Ishikawa (cell line): ENCODE measurements around the gene TM4SF20.

ENCODE experiments used
- CEBPB ChIP-seq: IDR thresholded peaks from 2 replicates; pipeline ENCODE4 v1.6.1; 2012
- EGR1 ChIP-seq: IDR thresholded peaks from 2 replicates; pipeline ENCODE4 v1.6.1; 2012
- EP300 ChIP-seq: IDR thresholded peaks from 2 replicates; pipeline ENCODE4 v1.6.1; 2012; ENCODE audit warnings: borderline replicate concordance
- FOXM1 ChIP-seq: IDR thresholded peaks from 2 replicates; pipeline ENCODE4 v1.6.1; 2012; ENCODE audit warnings: low read depth, borderline replicate concordance
- MAX ChIP-seq: IDR thresholded peaks from 2 replicates; pipeline ENCODE4 v1.6.1; 2012
- NFIC ChIP-seq: IDR thresholded peaks from 2 replicates; pipeline ENCODE4 v1.6.1; 2012
- REST ChIP-seq: IDR thresholded peaks from 2 replicates; pipeline ENCODE4 v1.6.1; 2012; ENCODE audit warnings: low read depth, mild to moderate bottlenecking
- ZBTB7A ChIP-seq: IDR thresholded peaks from 2 replicates; pipeline ENCODE4 v1.6.1; 2012; ENCODE audit warnings: low read depth

GRCh38 chr2:227360351-227360750 lies 18.8 kb downstream of the TM4SF20 start:
- TF ChIP-seq NFIC: no peak
- no peak for TF ChIP-seq MAX
- TF ChIP-seq EP300: no peak
- no peak for TF ChIP-seq ZBTB7A
- no peak for TF ChIP-seq FOXM1
- no peak for TF ChIP-seq REST
- no peak for TF ChIP-seq CEBPB
- no peak for TF ChIP-seq EGR1
